IPS-NIHi7 (cell line): Measurements from ENCODE around the gene IFITM10.
"Not testable (repeated sequence)": the region's sequence is repeated elsewhere in the genome, so short reads cannot be mapped to it uniquely, and the experiment has no call there.

Source experiments
- DNase-seq: peaks from one replicate; pipeline ENCODE4 v3.0.0; 2012; ENCODE audit warnings: mixed read lengths; ENCODE audit errors: extremely low spot score

Gene IFITM10

GRCh38 chr11:1778141-1778911 lies 27.9 kb upstream of the IFITM10 start:
- no peak for DNase-seq

GRCh38 chr11:1777737-1778136 lies 27.3 kb upstream of the IFITM10 start:
- no peak for DNase-seq

GRCh38 chr11:1776944-1777715 lies 26.7 kb upstream of the IFITM10 start:
- no peak for DNase-seq

GRCh38 chr11:1776331-1776851 lies 26.0 kb upstream of the IFITM10 start:
- DNase-seq = no peak

- DNase-seq = no peak
Measured at GRCh38 chr11:1774886-1775285, 24.5 kb upstream of the IFITM10 start.

GRCh38 chr11:1773994-1774550 lies 23.7 kb upstream of the IFITM10 start:
- no peak for DNase-seq

- DNase-seq = no peak
Measured at GRCh38 chr11:1773131-1773993, 23.0 kb upstream of the IFITM10 start.

- peak; percentile 90 for DNase-seq
Measured at GRCh38 chr11:1772270-1773130, 22.1 kb upstream of the IFITM10 start.

DNA sequence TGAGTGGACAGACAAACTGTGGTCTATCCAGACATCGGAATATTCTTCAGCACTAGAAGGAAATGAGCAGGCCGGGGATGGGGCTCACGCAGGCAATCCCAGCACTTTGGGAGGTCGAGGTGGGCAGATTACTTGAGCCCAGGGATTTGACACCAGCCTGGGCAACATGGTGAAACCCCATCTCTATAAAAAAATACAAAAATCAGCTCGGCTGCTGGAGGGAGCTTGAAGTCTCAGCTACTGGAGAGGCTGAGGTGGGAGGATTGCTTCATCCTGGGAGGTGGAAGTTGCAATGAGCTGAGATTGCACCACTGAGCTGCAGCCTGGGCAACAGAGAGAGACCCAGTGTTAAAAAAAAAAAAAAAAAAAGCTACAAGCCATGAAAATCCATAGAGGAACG lies 21.3 kb upstream of the IFITM10 start:
- no peak for DNase-seq

GRCh38 chr11:1771273-1771672 lies 20.9 kb upstream of the IFITM10 start:
- DNase-seq = no peak

GRCh38 chr11:1770528-1770927 lies 20.1 kb upstream of the IFITM10 start:
- DNase-seq = no peak

- DNase-seq = no peak
Measured at GRCh38 chr11:1770061-1770460, 19.7 kb upstream of the IFITM10 start.

- DNase-seq = not testable (repeated sequence)
Measured at GRCh38 chr11:1769304-1769936, 19.0 kb upstream of the IFITM10 start.

DNA sequence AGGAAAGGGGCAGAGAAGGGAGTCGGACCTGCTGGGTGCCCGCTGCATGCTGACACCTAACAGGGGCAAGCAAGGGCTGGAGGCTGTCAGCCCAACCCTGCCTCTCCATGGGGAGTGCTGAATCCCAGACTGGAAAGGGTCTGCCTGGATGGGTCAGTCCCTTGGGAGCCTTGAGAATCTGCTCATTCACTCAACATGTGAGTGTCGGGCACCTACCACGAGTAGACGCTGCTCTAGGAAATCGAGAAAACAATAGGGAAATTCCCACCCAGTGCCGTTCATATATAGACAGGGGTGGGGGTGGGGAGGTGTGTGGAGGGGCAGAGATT lies 17.7 kb upstream of the IFITM10 start:
- no peak for DNase-seq

DNA sequence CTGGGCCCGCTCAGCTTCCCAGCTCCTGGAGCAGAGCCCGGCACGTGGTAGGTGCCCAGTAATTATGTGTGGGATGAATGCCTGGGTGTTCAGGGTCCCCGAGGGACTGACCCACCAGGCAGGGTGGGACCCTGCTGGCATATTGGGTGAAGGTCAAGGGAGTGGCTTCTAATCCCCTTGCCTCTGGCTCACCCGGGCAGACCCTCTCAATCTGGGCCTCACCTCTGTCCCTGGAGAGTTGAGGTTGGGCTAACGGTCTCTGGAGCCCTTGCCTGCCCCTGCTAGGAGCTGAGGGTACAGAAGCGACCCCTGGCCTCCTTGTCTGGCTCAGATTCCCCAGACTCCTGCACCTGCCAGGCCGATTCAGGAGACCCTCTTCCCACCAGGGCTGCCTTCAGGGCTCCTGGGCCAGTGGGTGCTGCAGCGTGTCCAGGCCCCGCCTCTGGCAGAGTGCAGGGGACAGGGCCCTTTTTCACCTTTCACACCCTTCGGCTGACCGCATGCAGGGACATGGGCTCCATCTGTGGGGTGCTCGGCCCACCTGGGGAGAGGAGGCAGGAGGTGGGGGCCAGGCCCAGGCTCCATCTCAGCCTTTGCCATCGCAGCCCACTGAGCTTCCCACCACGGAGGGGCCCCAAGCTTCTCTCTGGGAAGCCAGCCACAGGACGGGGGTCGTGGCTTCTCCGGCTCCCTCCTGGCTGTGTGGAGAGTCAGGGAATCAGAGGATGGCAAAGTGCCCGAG lies 17.2 kb upstream of the IFITM10 start:
- DNase-seq = no peak

DNA sequence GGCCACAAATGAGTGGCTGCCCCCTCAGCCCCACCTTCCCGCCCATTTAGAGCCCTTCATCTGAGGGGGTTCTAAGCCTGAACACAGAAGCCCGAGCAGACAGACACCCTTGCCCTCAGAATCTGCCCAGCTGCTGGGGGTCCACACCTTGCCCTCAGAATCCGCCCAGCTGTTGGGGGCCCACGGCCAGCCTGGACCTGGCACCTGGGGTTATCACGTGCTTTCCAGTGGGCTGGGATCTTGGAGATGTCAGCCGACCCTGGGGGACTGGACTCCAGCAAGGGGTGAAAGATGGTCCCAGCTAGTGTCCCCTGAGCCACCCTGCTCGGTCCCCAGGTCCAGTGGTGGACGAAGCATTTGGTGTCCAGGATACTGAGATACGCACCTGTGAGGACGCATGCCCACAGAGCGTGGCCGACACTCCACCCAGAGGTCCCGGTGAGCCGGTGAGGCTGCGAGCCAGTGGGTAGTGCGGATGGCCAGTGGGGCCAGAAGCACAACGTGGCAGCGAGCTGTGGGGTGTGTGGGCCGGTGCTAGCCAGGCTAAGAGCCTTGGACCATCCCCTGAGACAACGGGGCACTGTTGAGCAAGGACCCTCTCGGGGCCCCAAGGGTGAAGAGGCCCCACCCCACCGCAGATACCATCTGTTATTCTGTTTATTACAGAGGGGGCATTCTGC lies 16.5 kb upstream of the IFITM10 start:
- DNase-seq = no peak

DNA sequence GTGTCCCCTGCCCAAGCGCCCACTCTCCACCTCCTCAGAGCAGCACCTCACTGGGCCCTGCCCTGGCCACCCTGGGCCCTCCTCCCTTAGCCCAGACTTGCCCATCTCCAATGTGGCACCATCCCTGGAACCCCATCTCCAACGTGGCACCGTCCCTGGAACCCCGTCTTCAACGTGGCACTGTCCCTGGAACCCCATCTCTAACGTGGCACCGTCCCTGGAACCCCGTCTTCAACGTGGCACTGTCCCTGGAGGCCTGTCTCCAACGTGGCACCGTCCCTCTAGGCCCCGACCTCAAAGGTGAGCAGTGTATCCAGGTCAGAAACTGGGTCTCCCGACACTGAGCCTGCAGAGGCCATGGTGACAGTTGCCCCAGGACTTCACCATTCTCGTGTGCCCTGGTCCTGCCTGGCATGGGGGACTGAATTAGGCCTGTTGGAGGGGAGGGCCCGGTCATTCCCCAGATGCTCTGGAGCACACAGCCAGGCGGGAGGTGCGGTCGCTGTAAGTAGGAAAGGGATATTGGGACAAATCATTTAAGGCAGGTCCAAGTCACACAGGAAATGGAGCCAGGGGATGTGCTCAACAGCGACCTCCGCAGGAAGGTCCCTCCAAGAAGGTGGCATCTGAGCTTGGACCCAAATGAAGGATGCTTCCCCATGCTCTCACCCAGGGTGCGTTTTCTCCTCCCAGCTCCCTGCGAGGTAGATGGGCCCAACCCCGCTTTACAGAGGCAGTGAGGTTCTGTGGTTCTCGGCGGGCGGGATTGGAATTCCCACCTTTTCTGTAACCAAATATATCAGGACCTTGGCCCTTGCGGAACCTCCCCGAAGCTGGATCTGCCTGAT lies 15.7 kb upstream of the IFITM10 start:
- peak; percentile 79 for DNase-seq
